Stimulated activated CD4-positive, alpha-beta T cell treated with anti-CD3 and anti-CD28 coated beads, TNF-alpha, amount 100 ng/mL, for 24 hours (primary cell): ENCODE data around the gene KRTCAP3.

Experiments used
- DNase-seq, 3 experiments: peaks; one replicate each; pipeline ENCODE4 v3.0.0-alpha.2; 2020; ENCODE audit warnings: low read depth in 3 of 3

KRTCAP3 gene

DNA sequence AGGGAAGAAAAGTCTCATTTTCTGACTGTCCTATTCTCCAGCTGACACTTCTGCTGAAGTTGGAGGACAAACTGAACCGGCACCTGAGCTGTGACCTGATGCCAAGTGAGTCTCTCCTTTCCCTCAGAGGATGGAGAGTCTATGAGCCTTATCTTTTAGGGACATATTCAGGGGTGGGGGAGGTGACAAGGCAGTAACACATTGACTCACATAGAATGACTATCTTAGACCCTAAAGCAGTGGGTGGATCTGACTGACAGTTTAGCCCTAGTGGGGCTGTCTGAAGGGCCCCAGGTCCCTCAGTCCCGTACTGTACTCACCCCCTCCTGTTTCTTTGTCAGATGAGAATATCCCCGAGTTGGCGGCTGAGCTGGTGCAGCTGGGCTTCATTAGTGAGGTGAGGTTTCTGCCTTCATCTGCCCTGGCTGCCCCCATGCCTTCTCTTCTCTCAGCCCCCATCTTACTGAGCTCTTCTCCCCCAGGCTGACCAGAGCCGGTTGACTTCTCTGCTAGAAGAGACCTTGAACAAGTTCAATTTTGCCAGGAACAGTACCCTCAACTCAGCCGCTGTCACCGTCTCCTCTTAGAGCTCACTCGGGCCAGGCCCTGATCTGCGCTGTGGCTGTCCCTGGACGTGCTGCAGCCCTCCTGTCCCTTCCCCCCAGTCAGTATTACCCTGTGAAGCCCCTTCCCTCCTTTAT, 805 bp upstream of the KRTCAP3 start:
- no peak for DNase-seq

DNA sequence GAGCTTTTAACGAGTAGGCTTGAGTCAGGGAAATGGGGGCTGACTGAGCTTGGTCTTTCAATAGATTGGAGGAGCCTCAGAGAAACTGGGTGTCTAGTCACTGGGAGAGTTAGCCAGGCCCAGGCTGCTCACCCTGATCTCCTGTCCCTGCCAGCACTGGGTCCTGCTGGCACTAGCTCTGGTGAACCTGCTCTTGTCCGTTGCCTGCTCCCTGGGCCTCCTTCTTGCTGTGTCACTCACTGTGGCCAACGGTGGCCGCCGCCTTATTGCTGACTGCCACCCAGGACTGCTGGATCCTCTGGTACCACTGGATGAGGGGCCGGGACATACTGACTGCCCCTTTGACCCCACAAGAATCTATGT, 720 bp downstream of the KRTCAP3 start:
- DNase-seq = no peak

DNA sequence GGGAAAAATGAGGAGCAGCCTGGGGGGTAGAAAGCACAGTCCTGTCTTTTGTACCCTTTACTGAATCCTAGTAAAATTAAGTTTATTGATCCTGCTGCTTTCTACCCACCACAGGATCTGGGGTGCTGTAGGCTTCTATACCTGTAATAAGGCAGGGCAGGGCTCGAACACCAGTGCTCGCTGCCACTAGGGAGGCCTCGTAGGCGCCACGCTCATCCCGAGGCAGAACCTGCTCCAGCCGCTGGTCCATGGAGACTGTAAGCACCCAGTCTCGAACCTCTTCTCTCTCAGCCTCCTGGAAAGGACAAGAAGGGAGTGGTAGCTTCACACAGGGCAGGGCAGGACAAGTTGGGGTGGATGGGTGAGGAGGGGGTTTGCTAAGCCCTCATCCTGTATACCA, 3.0 kb downstream of the KRTCAP3 start:
- no peak for DNase-seq

DNA sequence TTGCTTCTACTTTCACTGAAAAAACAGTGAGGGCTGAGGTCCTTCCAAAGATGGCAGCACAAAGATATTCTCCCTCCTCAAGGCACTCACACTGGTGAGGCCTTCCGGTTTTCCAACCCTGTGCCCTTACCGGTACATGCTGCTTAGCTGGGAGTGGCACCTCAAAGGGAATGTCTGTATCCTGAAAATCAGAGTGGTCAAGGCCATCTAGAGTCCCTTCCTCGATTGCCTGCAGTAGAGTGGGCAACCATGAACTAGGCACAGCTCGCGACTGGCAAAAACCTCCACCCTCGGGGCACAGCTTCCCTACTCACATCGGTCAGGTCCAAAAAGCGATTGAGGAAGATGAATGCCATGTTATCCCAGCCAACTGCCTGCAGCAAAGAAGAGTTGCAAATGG, 3.4 kb downstream of the KRTCAP3 start:
- no peak for DNase-seq

DNA sequence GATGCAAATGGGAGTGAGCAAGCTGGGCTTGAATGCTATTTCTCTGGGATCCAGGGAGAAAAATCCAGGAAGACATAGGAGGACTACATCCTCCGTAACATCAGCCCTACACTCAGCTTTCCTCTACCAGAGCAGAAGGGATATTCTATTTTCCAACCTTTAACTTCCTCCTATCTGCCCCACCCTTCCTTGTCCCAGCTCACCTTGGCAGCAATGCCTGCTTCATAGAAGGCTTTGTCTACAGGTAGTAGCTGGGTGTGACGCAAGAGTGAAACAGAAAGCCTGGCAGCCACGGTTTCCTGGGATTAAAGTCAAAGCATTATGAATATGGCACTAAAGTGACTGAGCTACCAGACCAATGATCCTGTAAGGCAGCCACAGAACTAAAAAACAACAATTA, 3.9 kb downstream of the KRTCAP3 start:
- DNase-seq = no peak

DNA sequence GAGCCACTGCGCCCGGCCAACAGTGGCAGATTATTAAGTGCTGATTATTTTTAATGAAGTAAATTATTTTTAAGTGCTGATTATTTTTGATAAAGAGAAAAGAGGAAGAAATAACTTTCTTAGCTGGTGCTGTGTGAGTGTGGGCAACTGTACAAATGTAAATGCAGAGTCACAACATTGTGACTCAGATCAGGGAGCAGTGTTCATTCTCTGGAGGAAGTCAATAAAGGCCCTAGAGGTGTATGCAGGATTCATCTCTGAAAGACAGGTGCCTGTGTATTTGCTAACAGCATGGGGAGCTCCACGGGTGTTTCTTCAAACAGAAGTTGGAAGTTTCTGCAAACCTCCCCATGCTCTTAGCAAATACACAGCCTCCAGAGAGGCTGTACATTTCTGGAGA, 6.2 kb downstream of the KRTCAP3 start:
- no peak for DNase-seq

DNA sequence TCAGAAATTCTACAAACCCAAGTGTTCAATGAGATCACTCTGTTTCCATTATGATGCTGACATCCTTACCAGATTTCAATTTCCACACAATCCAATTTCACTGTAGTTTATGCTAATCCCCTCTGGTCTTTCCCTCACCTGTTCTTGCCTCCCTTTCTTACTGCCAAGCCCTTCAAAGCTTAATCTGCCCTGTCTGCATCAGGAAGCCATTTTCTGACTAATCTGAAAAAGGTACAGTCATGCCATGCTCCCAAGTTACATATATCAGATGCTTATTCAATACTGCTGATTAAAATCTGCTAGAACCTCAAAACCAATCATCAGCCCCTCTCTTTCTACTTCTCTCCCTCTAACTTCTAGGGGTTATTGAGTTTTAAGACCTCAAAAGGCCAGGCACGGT, 8.9 kb downstream of the KRTCAP3 start:
- no peak for DNase-seq

DNA sequence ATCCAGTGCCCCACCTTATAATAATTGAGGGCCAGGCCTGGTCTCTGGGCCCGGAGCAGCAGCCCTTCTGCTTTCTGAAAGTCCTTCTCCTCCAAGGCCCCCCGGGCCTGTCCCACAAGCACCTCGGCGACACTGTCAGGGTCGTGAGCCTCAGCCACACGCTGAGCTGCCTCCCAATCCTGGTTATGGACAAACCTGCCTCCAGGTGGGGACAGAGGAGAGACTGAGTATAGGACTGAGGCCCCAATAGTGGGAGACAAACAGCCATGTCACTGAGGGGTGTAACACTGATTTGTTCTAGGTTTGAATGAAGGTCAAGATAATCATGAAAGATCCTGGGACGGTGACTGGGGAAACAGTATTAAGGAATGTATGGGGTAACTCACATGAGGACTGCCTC, 11.8 kb downstream of the KRTCAP3 start:
- DNase-seq = no peak

DNA sequence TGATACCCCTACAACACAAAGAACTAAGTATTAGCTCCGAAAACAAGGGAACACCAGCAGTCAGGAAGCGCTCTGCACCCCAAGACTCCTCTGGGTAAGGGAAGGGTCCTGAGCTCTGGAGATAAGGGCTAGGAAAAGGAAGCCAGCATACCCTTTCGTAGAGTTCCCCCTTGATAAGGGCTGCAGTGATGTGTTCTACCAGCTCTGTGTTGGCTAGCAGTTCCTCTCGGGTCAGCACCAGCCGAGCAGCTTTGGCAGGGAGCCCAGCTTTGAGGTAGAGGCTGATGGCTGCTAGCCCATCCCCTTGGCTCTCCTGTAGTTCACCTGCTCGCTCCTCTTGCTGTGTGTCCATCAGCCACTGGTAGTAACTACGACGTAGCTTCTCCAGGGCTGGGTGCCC, 18.9 kb downstream of the KRTCAP3 start:
- DNase-seq = no peak

DNA sequence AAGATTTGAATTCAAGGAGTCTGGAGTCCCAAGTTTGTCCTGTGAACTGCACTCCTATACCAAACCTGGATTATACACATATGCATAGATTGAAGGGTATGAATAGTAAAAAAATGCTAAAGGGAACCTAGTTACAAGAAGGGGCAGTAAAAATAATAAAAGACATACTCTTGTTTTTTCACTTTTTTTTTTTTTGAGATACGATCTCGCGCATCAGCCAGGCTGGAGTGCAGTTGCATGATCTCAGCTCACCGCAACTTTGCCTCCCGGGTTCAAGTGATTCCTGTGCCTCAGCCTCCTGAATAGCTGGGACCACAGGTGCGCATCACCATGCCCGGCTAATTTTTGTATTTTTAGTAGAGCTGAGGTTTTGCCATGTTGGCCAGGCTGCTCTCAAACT, 22.3 kb downstream of the KRTCAP3 start:
- no peak for DNase-seq

DNA sequence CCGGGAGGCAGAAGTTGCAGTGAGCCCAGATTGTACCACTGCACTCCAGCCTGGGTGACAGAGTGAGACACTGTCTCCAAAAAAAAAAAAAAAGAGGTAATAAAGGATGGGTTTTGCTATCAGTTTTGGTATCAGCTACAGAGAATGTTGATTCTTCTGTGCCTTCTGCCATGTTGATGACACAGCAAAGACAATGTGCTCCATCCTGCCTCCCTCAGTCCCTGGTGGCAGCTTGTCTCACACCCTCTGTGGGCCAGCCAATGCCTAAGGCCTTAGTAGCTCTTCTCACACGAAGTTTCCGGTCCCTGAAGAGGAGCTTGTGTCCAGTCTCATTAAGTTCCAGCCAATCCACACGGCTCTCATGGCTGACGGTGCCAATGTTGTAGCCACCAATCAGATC, 29.8 kb downstream of the KRTCAP3 start:
- DNase-seq = no peak

DNA sequence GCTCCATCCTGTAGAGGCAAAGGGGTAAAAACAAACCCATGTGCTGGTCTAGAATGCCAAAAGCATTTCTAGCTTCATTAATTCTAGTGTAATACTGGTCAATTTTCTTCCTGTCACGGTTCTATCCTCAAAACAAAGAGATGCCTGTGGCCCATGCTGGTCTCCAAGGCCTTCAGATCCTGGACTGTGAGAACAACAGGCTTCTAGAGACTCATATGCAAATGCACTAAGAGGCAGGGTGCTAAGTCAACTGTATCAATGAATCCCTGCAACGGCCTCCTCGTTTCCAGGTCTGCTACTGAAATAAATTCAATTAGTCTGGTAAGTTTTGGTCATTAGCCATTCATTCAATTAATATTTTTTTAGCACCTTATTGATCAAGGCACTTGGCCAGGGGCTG, 43.3 kb downstream of the KRTCAP3 start:
- no peak for DNase-seq

DNA sequence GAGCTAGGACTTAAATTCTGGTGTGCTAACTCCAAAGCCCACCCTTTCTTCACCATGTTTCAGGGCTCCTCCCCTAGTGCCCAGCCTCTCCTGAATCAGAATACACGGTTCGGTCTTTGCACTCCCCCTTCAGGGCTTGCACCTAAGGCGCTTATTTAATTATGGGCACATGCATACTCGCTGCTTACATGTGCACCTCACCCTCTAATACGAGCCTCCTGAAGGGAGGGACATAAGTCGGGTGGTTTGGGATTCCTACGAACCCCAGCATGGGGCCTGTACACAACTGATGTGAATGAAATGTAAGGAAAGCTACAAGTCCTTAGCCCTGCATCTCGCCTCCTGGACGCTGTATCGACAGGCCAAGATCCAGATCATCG, 46.9 kb downstream of the KRTCAP3 start:
- DNase-seq = no peak

DNA sequence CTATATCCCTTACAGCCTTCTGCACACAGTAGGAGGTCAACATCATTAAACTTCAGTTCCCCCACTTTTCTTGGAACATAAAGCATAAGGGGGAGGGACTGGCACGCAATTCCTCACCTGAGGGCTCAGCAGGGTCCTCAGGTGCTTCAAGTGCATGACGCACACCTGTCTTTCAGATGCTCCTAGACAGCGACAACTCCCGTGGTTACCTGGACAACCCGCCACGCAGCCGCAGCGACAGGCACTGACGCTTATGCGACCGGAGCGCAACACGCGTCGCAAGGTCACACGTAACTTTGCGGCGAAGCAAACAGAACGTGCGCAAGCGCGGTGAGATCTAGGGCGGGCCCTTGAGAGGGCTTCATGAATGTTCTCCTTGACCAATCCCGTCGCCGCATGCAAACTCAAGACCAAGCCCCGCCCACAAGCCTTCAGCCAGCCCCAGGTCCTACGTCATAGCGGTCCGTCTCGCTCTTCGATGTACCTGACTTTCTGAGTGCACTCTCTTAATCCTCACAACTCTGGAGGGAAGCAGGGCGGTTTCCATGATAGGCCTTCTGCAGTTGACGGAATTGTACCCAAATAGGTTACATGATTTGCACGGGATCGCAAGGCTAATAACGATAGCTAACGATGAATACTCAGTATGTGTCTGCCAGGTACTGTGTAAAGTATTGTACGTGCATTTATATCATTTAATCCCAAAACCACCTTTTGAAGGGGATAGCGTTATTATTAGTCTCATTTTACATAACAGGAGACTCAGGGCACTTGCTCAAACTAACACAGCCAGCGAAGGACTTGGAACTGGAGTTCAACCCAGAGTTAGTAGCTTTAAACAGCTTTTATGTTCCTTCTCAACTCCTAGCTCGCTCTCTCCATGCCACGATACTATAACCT, 47.6 kb downstream of the KRTCAP3 start, which contains the start of gene IFT172:
Gene IFT172 (minus strand): TSS at position 246 of the 900 bp plus-strand sequence. CDS start 90 bp downstream, at position 156.
- DNase-seq = peak; percentile 96 to 99 (median 98)

DNA sequence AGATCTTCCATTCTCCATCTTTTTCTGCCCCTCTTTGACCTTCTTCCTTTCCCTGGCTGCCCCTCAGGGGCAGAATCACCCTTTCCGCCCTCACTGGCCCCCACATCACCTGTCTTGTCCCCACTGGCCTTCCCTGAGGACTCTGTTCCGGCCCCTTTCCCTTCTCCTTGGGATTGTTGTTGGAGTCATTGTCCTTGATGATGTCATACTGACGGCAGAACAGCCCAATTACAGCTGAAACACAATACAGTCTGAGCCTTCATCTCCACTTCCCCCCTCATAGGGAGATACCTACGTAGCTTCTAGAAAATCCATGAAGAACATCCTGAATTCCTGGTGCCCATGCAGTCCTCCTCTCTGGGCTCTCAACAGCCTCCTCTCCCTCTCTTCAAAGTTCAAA, 50.4 kb downstream of the KRTCAP3 start:
- no peak for DNase-seq

DNA sequence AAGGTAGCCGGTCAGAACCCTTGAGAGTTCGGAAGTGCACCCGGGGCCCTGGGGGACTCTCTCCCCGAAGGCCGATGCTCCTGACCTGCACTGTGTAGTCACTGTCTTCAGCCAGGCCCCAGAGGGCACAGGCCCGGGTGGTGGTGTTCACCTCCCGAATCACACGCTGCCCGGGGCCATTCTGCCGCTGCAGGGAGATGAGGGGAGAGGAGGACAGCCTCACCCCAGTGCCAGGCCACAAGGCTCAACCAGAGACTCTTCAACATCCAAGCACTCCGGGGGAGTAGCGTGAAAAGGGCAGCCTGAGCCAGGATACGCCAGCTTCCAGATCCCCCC, 51.7 kb downstream of the KRTCAP3 start:
- no peak for DNase-seq
